Endothelial cell of umbilical vein (primary cell): Measurements from ENCODE around the gene PAEP.

Experiments
- CTCF ChIP-seq, 2 donors: IDR thresholded peaks; 1 replicate in 1 of 2; 2 replicates in 1 of 2; pipeline ENCODE4 v1.5.1; 2011; ENCODE audit warnings: low read length in 2 of 2, mild to moderate bottlenecking in 2 of 2, moderate library complexity in 2 of 2, control low read depth in 1 of 2, inconsistent platforms in 1 of 2, low read depth in 1 of 2; ENCODE audit not compliant: insufficient read depth in 1 of 2; ENCODE audit errors: extremely low read depth in 1 of 2
- POLR2AphosphoS5 ChIP-seq: IDR thresholded peaks from 2 replicates; pipeline ENCODE4 v1.6.1; 2012; ENCODE audit warnings: low read depth, mild to moderate bottlenecking, control low read depth, low read length, moderate library complexity; ENCODE audit not compliant: insufficient read depth

- no peak for TF ChIP-seq CTCF (IDR thresholded peaks at IDR 0.05; ENCODE audit: extremely low read depth in 1 of 2, insufficient read depth in 1 of 2, low read depth in 1 of 2, low read length in 2 of 2)
- TF ChIP-seq POLR2AphosphoS5 = no peak
Observed at GRCh38 chr9:135550344-135550918, 11.1 kb upstream of the PAEP start.
